CD4-positive, alpha-beta memory T cell (primary cell): ENCODE measurements around the gene RAPGEF4. TPM values are rescaled to one million over a fixed set of nuclear protein-coding genes. Genes with fewer than 3 reads are reported as not detected.

Experiments
- CTCF ChIA-PET: fragments of 350-600 bp; sonication (Branson Sonifier 250); formaldehyde crosslinking; loops from one replicate; lab custom pipeline; 2021; ENCODE audit warnings: inconsistent platforms; ENCODE audit not compliant: partially characterized antibody; lab: Charles Lee
- POLR2A ChIA-PET: fragments of 350-600 bp; sonication (Branson Sonifier 250); formaldehyde crosslinking; loops from one replicate; lab custom pipeline; 2021; ENCODE audit not compliant: partially characterized antibody; lab: Charles Lee
- DNase-seq, 5 donors: peaks; one replicate each; pipeline versions ENCODE4 v3.0.0 to v3.0.0-alpha.2; 2020 to 2022; ENCODE audit warnings: mixed read lengths in 1 of 5
- H3K27ac ChIP-seq: one replicate; pipeline ENCODE4 v1.7.0; 2013; ENCODE audit warnings: low read depth, low read length
- H3K27me3 ChIP-seq: 2 replicates; pipeline ENCODE4 v1.7.0; 2013; ENCODE audit warnings: mild to moderate bottlenecking, low read length, moderate library complexity; ENCODE audit not compliant: insufficient read depth
- H3K36me3 ChIP-seq: 2 replicates; pipeline ENCODE4 v1.7.0; 2013; ENCODE audit warnings: mild to moderate bottlenecking, low read length, moderate library complexity; ENCODE audit not compliant: insufficient read depth
- H3K4me1 ChIP-seq: 2 replicates; pipeline ENCODE4 v1.7.0; 2013; ENCODE audit warnings: mild to moderate bottlenecking, low read length, moderate library complexity; ENCODE audit not compliant: insufficient read depth
- H3K4me3 ChIP-seq, 2 donors: one replicate each; pipeline ENCODE4 v1.7.0; 2013; ENCODE audit warnings: low read length in 2 of 2, mild to moderate bottlenecking in 1 of 2
- H3K9me3 ChIP-seq, 2 donors: one replicate each; pipeline ENCODE4 v1.7.0; 2013; ENCODE audit warnings: low read length in 2 of 2, control low read depth in 1 of 2; ENCODE audit not compliant: control insufficient read depth in 1 of 2
- H3K27ac Mint-ChIP-seq, 7 donors: one replicate each; pipeline ENCODE4 v1.8.0; 2020 to 2021; ENCODE audit warnings: mixed read lengths in 7 of 7, mild to moderate bottlenecking in 6 of 7, inconsistent platforms in 3 of 7, moderate library complexity in 3 of 7
- H3K27me3 Mint-ChIP-seq, 2 donors: one replicate each; pipeline ENCODE4 v1.8.0; 2020 to 2021; ENCODE audit warnings: mixed read lengths in 2 of 2
- H3K36me3 Mint-ChIP-seq, 2 donors: one replicate each; pipeline ENCODE4 v1.8.0; 2020 to 2021; ENCODE audit warnings: mixed read lengths in 2 of 2, inconsistent platforms in 1 of 2, mild to moderate bottlenecking in 1 of 2
- H3K4me1 Mint-ChIP-seq, 4 donors: one replicate each; pipeline ENCODE4 v1.8.0; 2020 to 2021; ENCODE audit warnings: mixed read lengths in 4 of 4, mild to moderate bottlenecking in 1 of 4
- H3K4me3 Mint-ChIP-seq, 8 donors: one replicate each; pipeline ENCODE4 v1.8.0; 2020 to 2021; ENCODE audit warnings: mixed read lengths in 8 of 8, mild to moderate bottlenecking in 7 of 8, moderate library complexity in 6 of 8, inconsistent platforms in 3 of 8
- H3K9me3 Mint-ChIP-seq, 8 donors: one replicate each; pipeline ENCODE4 v1.8.0; 2020 to 2021; ENCODE audit warnings: mixed read lengths in 8 of 8, mild to moderate bottlenecking in 5 of 8, inconsistent platforms in 3 of 8, moderate library complexity in 1 of 8
- intact Hi-C: fragments of 100-400 bp; cut with micrococcal nuclease; formaldehyde crosslinking; loops from one replicate; pipeline ENCODE4 v1.15.1; 2023
- polyA plus RNA-seq, 2 donors: library from polyadenylated mRNA; unstranded; fragments of 300-500 nt; fragmentation: Illumina TruSeq; gene quantifications; one replicate each; pipeline ENCODE4 v1.2.3, GENCODE V29; 2021
- total RNA-seq, 2 experiments: library from RNA; stranded (reverse); gene quantifications; one replicate each; pipeline ENCODE4 v1.2.3, GENCODE V29; 2021

RAPGEF4 gene
- total and polyA plus RNA-seq, 4 experiments from 2014 or later = not detected

DNA sequence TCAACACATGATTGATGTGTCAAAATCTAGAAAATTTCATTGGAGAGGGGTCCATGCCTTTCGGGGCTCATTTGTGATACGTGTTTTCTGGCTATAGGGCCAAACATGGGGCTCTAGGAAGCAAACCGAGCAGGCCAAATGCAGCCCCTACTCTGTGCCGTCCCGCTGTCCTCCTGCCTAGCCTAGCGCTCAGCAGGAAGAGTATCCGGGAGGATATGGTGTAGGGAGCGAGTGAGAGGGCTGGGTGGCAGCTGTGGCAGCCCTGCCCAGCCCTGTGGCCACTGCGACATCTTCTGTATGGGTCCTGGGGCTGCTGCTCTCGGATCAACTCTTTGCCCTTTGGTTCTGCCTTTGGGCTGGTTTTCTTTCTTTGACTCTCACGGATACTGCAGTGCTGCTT, 219.9 kb downstream of the RAPGEF4 start:
- Histone ChIP-seq H3K9me3 (no peaks in the 10 kb centered on the region), H3K4me3 (no peak overlapping the region), H3K27ac (no peak overlapping the region), H3K27me3 (no peaks in the 10 kb centered on the region), H3K4me1 (no peaks in the 10 kb centered on the region), H3K36me3 (no peaks in the 10 kb centered on the region)
- Mint-ChIP-seq H3K36me3 (no peaks in the 10 kb centered on the region), H3K27me3 (peaks cover 9 to 12% of the 10 kb centered on the region in 2 donors), H3K9me3 (no peaks in the 10 kb centered on the region), H3K27ac (no peak overlapping the region), H3K4me1 (no peaks in the 10 kb centered on the region), H3K4me3 (no peak overlapping the region)
- intact Hi-C loops = no loop called here
- ChIA-PET CTCF (no interaction called here), POLR2A (no interaction called here)
- no peak for DNase-seq

DNA sequence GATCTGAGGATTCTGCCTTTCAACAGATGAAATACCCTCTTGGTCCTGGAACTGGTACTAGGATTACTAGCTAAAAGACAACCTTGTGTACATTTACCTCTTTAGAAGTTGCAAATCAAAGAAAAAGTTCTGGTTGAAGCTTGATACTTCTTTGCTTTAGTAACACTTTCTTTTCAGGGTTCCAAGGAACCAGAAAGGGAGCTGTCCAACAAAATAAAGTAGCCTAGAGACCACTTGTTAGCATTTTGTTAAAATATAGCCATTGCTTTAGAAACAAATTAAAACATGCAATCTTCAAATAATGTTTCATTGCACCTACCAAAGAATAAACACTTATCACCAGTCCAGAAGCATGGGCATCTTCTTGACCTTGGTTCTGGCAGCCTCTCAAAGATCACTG, 222.1 kb downstream of the RAPGEF4 start:
- H3K36me3 Mint-ChIP-seq = no peaks in the 10 kb centered on the region
- intact Hi-C loops = no loop called here
- Histone ChIP-seq H3K4me3 (no peak overlapping the region), H3K9me3 (no peaks in the 10 kb centered on the region), H3K4me1 (no peaks in the 10 kb centered on the region), H3K27ac (no peak overlapping the region), H3K27me3 (no peaks in the 10 kb centered on the region), H3K36me3 (no peaks in the 10 kb centered on the region)
- peaks cover 4 to 12% of the 10 kb centered on the region in 2 donors for H3K27me3 Mint-ChIP-seq
- H3K9me3 Mint-ChIP-seq = no peaks in the 10 kb centered on the region
- H3K4me1 Mint-ChIP-seq = no peaks in the 10 kb centered on the region
- H3K27ac Mint-ChIP-seq = no peak overlapping the region
- DNase-seq = no peak
- CTCF ChIA-PET = interaction anchor here (1.2 kb wide), 1 partner anchor 12 kb away, joined by 3 read pairs; no protein-coding TSS in a partner anchor
- H3K4me3 Mint-ChIP-seq = no peak overlapping the region
- POLR2A ChIA-PET = no interaction called here

DNA sequence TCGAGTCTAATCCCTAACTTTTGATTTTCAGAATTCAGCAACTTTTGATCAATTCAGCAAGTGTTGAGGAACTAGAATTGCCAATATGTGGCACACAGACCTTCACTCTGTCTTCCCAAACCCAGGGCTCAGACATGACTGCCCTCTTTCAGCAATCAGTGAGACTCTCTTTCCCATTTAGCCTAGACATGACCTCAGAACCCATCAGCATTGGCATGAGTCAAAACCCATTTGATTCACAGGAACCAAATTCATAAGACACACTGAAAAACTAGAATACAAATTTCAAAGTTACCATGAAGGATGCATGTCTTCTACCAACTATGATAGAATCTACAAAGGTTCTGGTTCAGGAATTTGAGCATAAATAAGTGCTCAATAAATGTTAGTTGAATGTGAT, 226.4 kb downstream of the RAPGEF4 start:
- no peaks in the 10 kb centered on the region for H3K4me1 ChIP-seq
- no peaks in the 10 kb centered on the region for H3K4me1 Mint-ChIP-seq
- ChIA-PET CTCF (no interaction called here), POLR2A (no interaction called here)
- no peak for DNase-seq
- H3K27me3 Mint-ChIP-seq = peaks cover 2 to 4% of the 10 kb centered on the region in 2 donors
- no peak overlapping the region for H3K27ac ChIP-seq
- no peaks in the 10 kb centered on the region for H3K9me3 Mint-ChIP-seq
- H3K4me3 ChIP-seq = no peak overlapping the region
- no peak overlapping the region for H3K27ac Mint-ChIP-seq
- H3K9me3 ChIP-seq = no peaks in the 10 kb centered on the region
- H3K36me3 ChIP-seq = no peaks in the 10 kb centered on the region
- intact Hi-C loops = no loop called here
- no peaks in the 10 kb centered on the region for H3K27me3 ChIP-seq
- H3K4me3 Mint-ChIP-seq = no peak overlapping the region
- H3K36me3 Mint-ChIP-seq = no peaks in the 10 kb centered on the region

DNA sequence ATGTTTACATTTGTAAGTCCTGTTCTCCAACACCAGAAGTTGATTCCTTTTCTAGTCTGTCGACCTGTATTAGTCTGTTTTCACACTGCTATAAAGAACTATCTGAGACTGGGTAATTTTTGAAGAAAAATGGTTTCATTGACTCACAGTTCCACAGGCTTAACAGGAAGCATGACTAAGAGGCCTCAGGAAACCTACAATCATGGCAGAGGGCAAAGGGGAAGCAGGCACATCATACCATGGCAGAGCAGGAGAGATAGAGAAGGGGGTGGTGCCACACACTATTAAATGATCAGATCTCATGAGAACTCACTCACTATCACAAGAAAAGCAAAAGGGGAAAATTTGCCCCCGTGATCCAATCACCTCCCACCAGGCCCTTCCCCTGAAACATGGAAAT, 227.2 kb downstream of the RAPGEF4 start:
- no peak overlapping the region for H3K27ac Mint-ChIP-seq
- no peak for DNase-seq
- CTCF ChIA-PET = no interaction called here
- H3K4me3 ChIP-seq = no peak overlapping the region
- H3K27me3 ChIP-seq = no peaks in the 10 kb centered on the region
- H3K27ac ChIP-seq = no peak overlapping the region
- intact Hi-C loops = no loop called here
- H3K9me3 Mint-ChIP-seq = no peaks in the 10 kb centered on the region
- no peaks in the 10 kb centered on the region for H3K36me3 Mint-ChIP-seq
- no peak overlapping the region for H3K4me3 Mint-ChIP-seq
- H3K4me1 Mint-ChIP-seq = no peaks in the 10 kb centered on the region
- peaks cover 1 to 4% of the 10 kb centered on the region in 2 donors for H3K27me3 Mint-ChIP-seq
- POLR2A ChIA-PET = no interaction called here
- no peaks in the 10 kb centered on the region for H3K4me1 ChIP-seq
- no peaks in the 10 kb centered on the region for H3K36me3 ChIP-seq
- no peaks in the 10 kb centered on the region for H3K9me3 ChIP-seq

DNA sequence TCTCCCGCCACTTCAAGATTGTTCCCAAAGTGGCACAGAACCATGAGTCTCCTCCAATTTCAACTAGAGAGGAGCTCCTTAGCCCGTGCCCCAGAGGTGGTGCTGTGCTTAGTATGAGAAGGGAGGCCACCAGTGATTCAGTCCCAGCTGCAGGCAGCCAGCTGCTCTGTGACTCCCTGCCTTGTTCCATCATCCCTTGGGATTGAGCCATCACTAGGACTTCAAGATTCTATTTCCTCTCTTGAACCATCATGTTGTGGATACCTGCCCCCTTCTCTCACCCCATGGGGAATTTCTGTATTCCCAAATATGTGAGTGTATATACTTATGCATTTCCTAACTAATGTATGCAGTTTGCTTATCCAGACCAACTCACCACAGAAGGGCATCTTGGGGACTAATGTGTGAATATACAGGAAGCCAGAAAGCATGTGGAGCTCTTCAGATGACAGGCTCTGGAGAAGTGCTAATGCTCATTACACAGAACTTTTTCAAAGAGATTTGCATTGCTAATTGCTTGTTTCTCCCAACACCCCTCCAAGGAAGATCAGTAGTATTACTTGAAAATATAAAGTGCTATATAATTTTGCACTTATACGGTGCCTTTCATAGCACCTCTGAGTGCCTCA, 229.0 kb downstream of the RAPGEF4 start:
- H3K4me3 ChIP-seq = no peak overlapping the region

DNA sequence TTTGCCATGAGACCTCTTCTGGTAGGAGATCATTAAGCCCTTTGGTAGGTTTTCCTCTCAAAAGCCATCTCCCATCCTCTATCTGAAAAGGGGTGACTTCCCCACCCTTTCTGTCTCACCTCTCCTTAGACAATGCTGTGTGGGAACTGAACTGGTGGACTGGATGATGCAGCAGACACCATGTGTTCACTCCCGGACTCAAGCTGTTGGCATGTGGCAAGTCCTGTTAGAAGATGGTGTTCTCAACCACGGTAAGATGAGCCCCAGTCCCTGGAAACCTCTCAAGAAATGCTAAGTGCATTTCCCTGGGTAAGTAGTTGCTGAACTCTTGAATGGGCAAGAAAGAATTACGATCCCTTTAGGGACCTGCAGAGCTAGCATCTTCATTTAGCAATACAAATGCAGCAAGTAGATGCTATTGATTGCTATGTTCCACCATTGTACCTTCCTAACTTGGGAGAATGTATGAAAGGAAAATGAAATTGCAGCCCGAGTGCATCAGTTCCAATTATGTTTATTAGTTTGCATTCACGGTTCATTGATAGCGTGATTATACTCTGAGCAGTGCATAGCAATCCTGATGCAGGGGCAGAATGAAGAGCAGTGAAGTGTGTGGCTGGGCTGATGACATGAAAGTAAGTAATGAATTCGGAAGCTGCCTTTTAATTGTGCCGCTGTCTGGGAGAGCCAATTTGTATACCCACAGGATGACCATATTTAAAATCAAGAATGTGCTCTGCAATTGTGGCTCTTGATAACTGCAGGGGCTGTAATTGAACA, 230.0 kb downstream of the RAPGEF4 start:
- H3K9me3 Mint-ChIP-seq = no peaks in the 10 kb centered on the region
- ChIA-PET CTCF (no interaction called here), POLR2A (no interaction called here)
- intact Hi-C loops = no loop called here
- H3K36me3 ChIP-seq = no peaks in the 10 kb centered on the region
- H3K27ac ChIP-seq = no peak overlapping the region
- H3K27ac Mint-ChIP-seq = no peak overlapping the region
- H3K4me3 Mint-ChIP-seq = no peak overlapping the region
- no peaks in the 10 kb centered on the region for H3K4me1 Mint-ChIP-seq
- no peak overlapping the region for H3K4me3 ChIP-seq
- H3K36me3 Mint-ChIP-seq = no peaks in the 10 kb centered on the region
- H3K27me3 Mint-ChIP-seq = peaks cover 8% of the 10 kb centered on the region in 2 donors
- H3K4me1 ChIP-seq = no peaks in the 10 kb centered on the region
- DNase-seq = no peak
- H3K9me3 ChIP-seq = no peaks in the 10 kb centered on the region
- H3K27me3 ChIP-seq = no peaks in the 10 kb centered on the region

More for the DNA sequence above, 229.0 kb downstream of the RAPGEF4 start:
- Histone ChIP-seq H3K27me3 (no peaks in the 10 kb centered on the region), H3K9me3 (no peaks in the 10 kb centered on the region), H3K4me1 (no peaks in the 10 kb centered on the region), H3K36me3 (no peaks in the 10 kb centered on the region), H3K27ac (no peak overlapping the region)
- POLR2A ChIA-PET = no interaction called here
- no peak for DNase-seq
- no peaks in the 10 kb centered on the region for H3K9me3 Mint-ChIP-seq
- CTCF ChIA-PET = no interaction called here
- H3K27me3 Mint-ChIP-seq = peaks cover 5 to 6% of the 10 kb centered on the region in 2 donors
- H3K4me1 Mint-ChIP-seq = no peaks in the 10 kb centered on the region
- H3K4me3 Mint-ChIP-seq = no peak overlapping the region
- intact Hi-C loops = no loop called here
- no peaks in the 10 kb centered on the region for H3K36me3 Mint-ChIP-seq
- no peak overlapping the region for H3K27ac Mint-ChIP-seq

DNA sequence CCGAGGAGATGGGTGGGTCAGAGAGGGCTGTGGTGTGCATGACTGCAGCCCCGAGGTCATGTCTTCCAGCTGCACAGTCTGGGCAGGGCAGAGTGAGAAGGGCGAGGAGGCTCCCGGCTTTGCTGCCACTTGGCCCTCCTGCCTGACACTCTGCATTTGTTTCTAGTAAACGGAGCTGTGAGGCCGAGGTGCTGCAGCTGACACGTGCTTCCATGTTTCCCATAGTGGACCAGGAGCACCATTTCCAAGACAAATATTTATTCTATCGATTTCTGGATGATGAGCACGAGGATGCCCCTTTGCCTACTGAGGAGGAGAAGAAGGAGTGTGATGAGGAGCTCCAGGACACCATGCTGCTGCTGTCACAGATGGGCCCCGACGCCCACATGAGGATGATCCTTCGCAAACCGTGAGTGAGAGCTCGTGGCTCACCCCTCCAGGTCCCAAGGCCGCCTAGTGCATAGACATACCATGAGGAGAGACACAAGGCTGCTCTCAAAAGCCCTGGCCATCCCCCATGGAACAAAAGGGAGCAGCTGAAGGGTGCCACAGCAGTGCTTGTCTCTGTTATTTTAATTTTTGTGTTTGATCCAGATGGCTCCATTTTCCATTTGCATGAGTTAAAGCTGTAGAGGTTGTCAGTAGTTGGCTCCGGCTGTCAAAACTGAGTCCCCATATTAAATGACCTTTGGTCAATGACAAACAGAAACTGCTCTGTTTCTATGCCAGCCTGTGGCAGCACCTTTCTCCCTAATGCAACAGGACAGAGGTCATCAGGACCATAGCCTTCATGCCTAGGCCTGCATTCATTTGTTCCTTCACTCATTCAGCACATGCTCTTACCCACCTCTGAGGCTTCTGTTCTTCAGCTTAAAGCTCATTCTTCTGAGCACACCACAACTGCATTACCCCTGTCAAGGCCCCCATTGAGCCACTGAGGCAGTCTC, 231.7 kb downstream of the RAPGEF4 start:
- ChIA-PET CTCF (interaction anchor here (1.1 kb wide), 1 partner anchor 35 kb away, joined by 3 read pairs; no protein-coding TSS in a partner anchor), POLR2A (no interaction called here)
- Histone ChIP-seq H3K36me3 (no peaks in the 10 kb centered on the region), H3K4me1 (no peaks in the 10 kb centered on the region), H3K27ac (no peak overlapping the region), H3K9me3 (no peaks in the 10 kb centered on the region), H3K27me3 (no peaks in the 10 kb centered on the region), H3K4me3 (no peak overlapping the region)
- no peaks in the 10 kb centered on the region for H3K36me3 Mint-ChIP-seq
- H3K4me3 Mint-ChIP-seq = no peak overlapping the region
- H3K4me1 Mint-ChIP-seq = peaks cover 0 to 2% (median 0%) of the 10 kb centered on the region in 4 donors
- no peak for DNase-seq
- intact Hi-C loops = no loop called here
- H3K27ac Mint-ChIP-seq = peak overlapping the region in 1 of 7 donors; percentile 56
- peaks cover 9 to 13% of the 10 kb centered on the region in 2 donors for H3K27me3 Mint-ChIP-seq
- no peaks in the 10 kb centered on the region for H3K9me3 Mint-ChIP-seq
